Measurements from ENCODE around the gene MPDU1. TPM values are rescaled to one million over a fixed set of nuclear protein-coding genes. Genes with fewer than 3 reads are reported as not detected.

The MPDU1 gene
- total RNA-seq, 1 experiment from 2014 or later: 73.1 TPM

GRCh38 chr17:7587420-7588151, 3.9 kb downstream of the MPDU1 start:
- Histone ChIP-seq H3K4ac (ENCODE audit: low read depth, low read length) (no peak overlapping the region), H4K91ac (ENCODE audit: insufficient read length, low read depth, low read length) (no peak overlapping the region), H2BK12ac (ENCODE audit: insufficient read length, low read depth, low read length) (no peak overlapping the region), H3K79me2 (ENCODE audit: insufficient read depth, low read length) (no peaks in the 10 kb centered on the region), H3K27ac (ENCODE audit: insufficient read length, low read depth, low read length) (no peak overlapping the region), H2BK15ac (ENCODE audit: low read depth, low read length) (no peak overlapping the region), H3K18ac (ENCODE audit: insufficient read length, low read depth, low read length) (no peak overlapping the region), H3K4me1 (ENCODE audit: insufficient read depth, low read length) (no peaks in the 10 kb centered on the region; the same call in 1 of the 2 replicates), H2BK20ac (ENCODE audit: low read depth, low read length, poor library complexity, severe bottlenecking) (no peak overlapping the region), H3K9me3 (ENCODE audit: control insufficient read depth, low read depth, low read length) (no peaks in the 10 kb centered on the region), H3T11ph (ENCODE audit: low read length) (no peak overlapping the region), H3K23me2 (ENCODE audit: insufficient read length, low read depth, low read length, poor library complexity, severe bottlenecking) (peaks cover 13% of the 10 kb centered on the region), H2AK5ac (ENCODE audit: insufficient read length, low read length) (no peak overlapping the region), H2BK5ac (ENCODE audit: insufficient read length, low read length) (no peak overlapping the region), H3K27me3 (ENCODE audit: insufficient read depth, low read length) (no peaks in the 10 kb centered on the region), H3K14ac (ENCODE audit: insufficient read depth, low read length) (no peak overlapping the region), H4K8ac (replicated peaks; ENCODE audit: insufficient read length, low read depth, low read length) (no peak overlapping the region), H3K79me1 (ENCODE audit: insufficient read depth, low read depth, low read length, poor library complexity, severe bottlenecking) (no peaks in the 10 kb centered on the region), H3K23ac (ENCODE audit: insufficient read length, low read depth, low read length) (no peak overlapping the region), H3K9ac (ENCODE audit: extremely low read depth, insufficient read length, low read length) (no peak overlapping the region), H3K4me2 (ENCODE audit: insufficient read depth, insufficient read length, low read length) (no peak overlapping the region), H2AFZ (ENCODE audit: low read length) (no peak overlapping the region), H4K20me1 (ENCODE audit: control insufficient read depth, insufficient read depth, insufficient read length) (no peaks in the 10 kb centered on the region), H4K5ac (ENCODE audit: insufficient read length, low read depth, low read length) (no peak overlapping the region), H3K56ac (ENCODE audit: insufficient read length, low read depth, low read length) (no peak overlapping the region), H2BK120ac (ENCODE audit: low read depth, low read length, poor library complexity, severe bottlenecking) (no peak overlapping the region)
- Mint-ChIP-seq H3K4me3 (no peak overlapping the region; a peak in 1 of 5 replicates), H3K9me3 (peaks cover 0 to 3% of the 10 kb centered on the region in 2 experiments; a peak in 1 of 5 replicates), H3K27me3 (ENCODE audit: low read depth) (no peaks in the 10 kb centered on the region; the same call in 1 of the 2 replicates), H3K4me1 (peaks cover 27 to 58% of the 10 kb centered on the region in 2 experiments), H3K27ac (peak overlapping the region in 1 of 3 experiments; percentile 46; a peak in 2 of 7 replicates), H3K36me3 (ENCODE audit: insufficient read depth in 1 of 3, low read depth in 3 of 3) (peaks cover 13 to 46% (median 37%) of the 10 kb centered on the region in 3 experiments; a peak in 6 of 7 replicates)
- DNase-seq: no peak
- TF ChIP-seq CTCF (conservative IDR thresholded peaks at IDR 0.05): no peak
- no CpG with 5 or more reads among the region's 12 CpGs for WGBS (ENCODE audit: extremely low coverage, insufficient read length, low lambda C conversion rate)
